Measurements from ENCODE around the gene MCIDAS. TPM values are rescaled to one million over a fixed set of nuclear protein-coding genes. Genes with fewer than 3 reads are reported as not detected.

MCIDAS gene
- total RNA-seq, 1 donor from 2014 or later: not detected

DNA sequence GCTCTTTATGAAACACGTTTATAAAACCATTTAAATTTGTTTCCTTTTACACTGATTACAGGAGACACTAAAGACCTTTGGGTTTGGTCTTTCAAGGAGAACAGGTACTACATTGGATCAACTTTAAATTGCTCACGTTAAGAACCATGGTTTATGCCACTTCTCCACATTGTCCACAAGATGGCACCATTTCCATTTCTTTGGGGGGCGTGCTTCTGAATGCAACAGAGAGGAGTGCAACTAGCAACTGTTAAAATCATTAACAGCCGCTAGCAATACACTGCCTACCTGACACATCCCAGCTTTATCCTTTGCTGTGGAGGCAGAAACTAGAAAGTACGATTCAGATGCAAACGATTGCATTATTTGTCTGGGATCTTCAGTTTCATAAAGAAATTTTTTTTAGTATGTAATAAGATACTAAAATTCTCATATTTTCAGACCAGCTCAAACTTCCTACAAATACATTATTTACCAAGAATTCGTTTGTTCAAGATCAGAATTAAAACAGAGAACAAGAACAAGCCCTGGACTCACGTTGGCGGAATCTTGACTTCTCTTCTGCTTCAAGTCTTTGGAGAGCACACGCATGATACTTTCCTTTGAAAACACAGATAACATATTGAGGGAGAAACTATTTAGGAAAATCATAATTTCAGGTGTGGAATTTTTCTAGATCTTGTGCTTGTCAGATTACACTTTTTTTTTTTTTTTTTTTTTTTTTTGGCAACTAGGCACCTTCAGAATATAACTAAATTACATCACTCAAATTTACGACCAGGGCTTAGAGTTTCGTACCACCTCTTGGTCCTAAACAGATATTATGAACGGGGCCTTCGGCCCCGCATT, 54.8 kb downstream of the MCIDAS start:
- FAIRE-seq: peak; percentile 15
- peak; percentile 74 to 75 for DNase-seq (ENCODE audit: low spot score in 2 of 2)

- no peak for FAIRE-seq
These were observed 55.6 kb downstream of the MCIDAS start for GRCh38 chr5:55171471-55171870.

More at GRCh38 chr5:55171471-55171870, 55.6 kb downstream of the MCIDAS start:
- DNase-seq (ENCODE audit: low spot score in 2 of 2): no peak

Small RNAs within 50 kb of the gene (small RNA-seq; reads per million reads assigned to genes)
- gene MIR449A: 2.4 reads per million, percentile 85 among the genes with 10 or more reads in this experiment
- gene MIR449B: not detected
- 2.1 reads per million, percentile 83 among the genes with 10 or more reads in this experiment for gene MIR449C

Other genes with a start within 250 kb of the MCIDAS start
- gene ESM1, start 241.7 kb downstream of the MCIDAS start, total RNA-seq: not detected
- gene GZMK, start 203.1 kb downstream of the MCIDAS start, total RNA-seq: not detected
- 0.41 TPM for gene GZMA, start 124.7 kb downstream of the MCIDAS start, total RNA-seq
- gene GPX8, start 67.1 kb downstream of the MCIDAS start, total RNA-seq: 1.2 TPM
- gene CDC20B, start 54.1 kb downstream of the MCIDAS start, total RNA-seq: not detected
- gene CCNO, start 6.3 kb upstream of the MCIDAS start, total RNA-seq: not detected
- gene DHX29, start 80.4 kb upstream of the MCIDAS start, total RNA-seq: 60.7 TPM
- 125 TPM for gene MTREX, start 80.7 kb upstream of the MCIDAS start, total RNA-seq